ENCODE results near the gene PAX8. TPM values are rescaled to one million over a fixed set of nuclear protein-coding genes. Genes with fewer than 3 reads are reported as not detected.
"Not testable (repeated sequence)": the region's sequence is repeated elsewhere in the genome, so short reads cannot be mapped to it uniquely, and the experiment has no call there.

PAX8 gene
- total RNA-seq, 2 experiments from 2014 or later: 1.6 to 2.6 TPM

DNA sequence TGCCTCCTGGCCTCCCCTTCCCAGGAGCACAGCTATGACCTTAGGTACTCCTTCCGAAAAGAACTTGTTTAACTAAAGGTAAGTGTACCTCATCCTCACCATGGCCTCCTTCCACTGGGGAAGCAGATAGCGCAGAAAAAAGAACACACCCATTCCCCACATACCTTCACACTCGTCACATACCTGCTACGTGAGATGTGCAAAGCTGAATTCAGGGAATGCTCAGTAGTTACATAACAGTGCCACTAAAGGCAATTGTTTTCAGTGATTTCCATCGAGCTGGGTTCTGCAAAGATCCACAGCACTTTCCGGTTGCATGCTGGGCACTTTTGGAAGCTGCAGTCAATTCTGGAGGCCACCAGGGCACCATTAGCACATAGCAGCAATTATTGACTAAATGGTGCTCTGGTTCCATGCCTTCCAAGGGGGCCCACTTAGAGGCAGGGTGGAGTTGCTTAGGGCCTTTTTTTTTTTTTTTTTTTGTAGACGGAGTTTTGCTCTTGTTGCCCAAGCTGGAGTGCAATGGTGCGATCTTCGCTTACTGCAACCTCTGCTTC lies 41.0 kb downstream of the PAX8 start:
- no peak overlapping the region for H3K4me3 ChIP-seq (ENCODE audit: low read depth, low read length, poor library complexity, severe bottlenecking)
- peaks cover 7% of the 10 kb centered on the region for H3K4me1 ChIP-seq (ENCODE audit: insufficient read depth, low read length, poor library complexity, severe bottlenecking)
- H3K9me2 ChIP-seq (ENCODE audit: insufficient read depth, low read length): no peaks in the 10 kb centered on the region
- ChIA-PET POLR2A (interaction anchor here (1.1 to 1.7 kb wide), 2 partner anchors 29 to 75 kb away, joined by 4 to 7 read pairs; no protein-coding TSS in a partner anchor), CTCF (ENCODE audit: unreplicated experiment) (interaction anchor here (0.6 to 1.1 kb wide), 2 partner anchors 9 to 18 kb away, joined by 3 to 4 read pairs; no protein-coding TSS in a partner anchor)
- no peaks in the 10 kb centered on the region for H4K20me1 ChIP-seq (ENCODE audit: insufficient read depth, low read length)
- no peak for DNase-seq (ENCODE audit: low spot score)
- no peak overlapping the region for H2AFZ ChIP-seq (ENCODE audit: low read length)
- H3K79me2 ChIP-seq (ENCODE audit: insufficient read depth, low read depth, low read length): peaks cover 10% of the 10 kb centered on the region; the same call in 1 of the 2 replicates
- intact Hi-C loops (cut with micrococcal nuclease; ENCODE audit: unreplicated experiment): no loop called here
- peaks cover 35% of the 10 kb centered on the region for H3K36me3 ChIP-seq (ENCODE audit: insufficient read depth, low read length)
- BruUV-seq (replicated peaks): no TSS peak
- H3K4me2 ChIP-seq (ENCODE audit: low read length): no peak overlapping the region
- H3K27ac ChIP-seq (ENCODE audit: low read depth, low read length, poor library complexity, severe bottlenecking): no peak overlapping the region
- H3K9me3 ChIP-seq (ENCODE audit: low read length): no peaks in the 10 kb centered on the region
- TF ChIP-seq, protein P1, sequence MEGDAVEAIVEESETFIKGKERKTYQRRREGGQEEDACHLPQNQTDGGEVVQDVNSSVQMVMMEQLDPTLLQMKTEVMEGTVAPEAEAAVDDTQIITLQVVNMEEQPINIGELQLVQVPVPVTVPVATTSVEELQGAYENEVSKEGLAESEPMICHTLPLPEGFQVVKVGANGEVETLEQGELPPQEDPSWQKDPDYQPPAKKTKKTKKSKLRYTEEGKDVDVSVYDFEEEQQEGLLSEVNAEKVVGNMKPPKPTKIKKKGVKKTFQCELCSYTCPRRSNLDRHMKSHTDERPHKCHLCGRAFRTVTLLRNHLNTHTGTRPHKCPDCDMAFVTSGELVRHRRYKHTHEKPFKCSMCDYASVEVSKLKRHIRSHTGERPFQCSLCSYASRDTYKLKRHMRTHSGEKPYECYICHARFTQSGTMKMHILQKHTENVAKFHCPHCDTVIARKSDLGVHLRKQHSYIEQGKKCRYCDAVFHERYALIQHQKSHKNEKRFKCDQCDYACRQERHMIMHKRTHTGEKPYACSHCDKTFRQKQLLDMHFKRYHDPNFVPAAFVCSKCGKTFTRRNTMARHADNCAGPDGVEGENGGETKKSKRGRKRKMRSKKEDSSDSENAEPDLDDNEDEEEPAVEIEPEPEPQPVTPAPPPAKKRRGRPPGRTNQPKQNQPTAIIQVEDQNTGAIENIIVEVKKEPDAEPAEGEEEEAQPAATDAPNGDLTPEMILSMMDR (conservative IDR thresholded peaks at IDR 0.05; ENCODE audit: low read length): no peak
- no peak for TF ChIP-seq EZH2phosphoT487 (IDR thresholded peaks at IDR 0.05; ENCODE audit: borderline replicate concordance, low read depth, low read length)

DNA sequence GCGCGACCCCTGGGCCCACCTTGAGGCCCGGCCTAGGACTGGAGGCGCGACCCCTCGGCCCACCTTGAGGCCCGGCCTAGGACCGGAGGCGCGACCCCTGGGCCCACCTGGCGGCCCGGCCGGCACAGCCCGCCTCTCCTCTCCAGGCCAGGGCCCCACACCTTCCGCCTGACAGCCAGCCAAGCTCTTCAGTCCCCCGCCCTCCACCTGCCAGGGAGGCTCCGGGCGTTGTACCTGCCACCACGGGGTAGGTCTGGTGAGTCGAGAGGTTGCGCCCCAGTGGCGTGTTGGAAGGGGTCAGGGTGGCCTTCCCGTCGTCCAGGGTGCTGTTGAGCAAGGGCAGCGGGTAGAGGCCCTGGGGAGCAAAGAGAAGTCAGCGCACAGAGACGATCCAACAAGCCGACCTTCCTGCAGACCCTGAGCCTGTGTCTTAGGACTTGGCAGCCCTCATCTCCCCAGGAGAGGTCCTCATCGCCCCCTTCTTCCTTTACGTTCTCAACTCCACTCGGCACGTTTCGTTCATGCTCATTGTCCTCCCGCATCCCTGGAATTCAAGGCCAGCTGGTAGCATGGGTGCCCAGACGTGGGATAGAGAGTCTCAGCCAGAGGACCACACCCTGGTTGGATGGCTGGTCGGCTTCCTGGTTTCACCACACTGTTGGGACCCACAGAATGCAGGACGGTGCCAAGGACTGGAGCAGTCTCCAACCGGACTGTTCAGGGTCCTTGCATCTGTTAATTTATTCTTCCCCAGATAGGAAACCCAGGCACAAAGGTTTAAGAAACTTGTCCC lies 42.2 kb downstream of the PAX8 start:
- no peak for TF ChIP-seq EZH2phosphoT487 (IDR thresholded peaks at IDR 0.05; ENCODE audit: borderline replicate concordance, low read depth, low read length)
- TF ChIP-seq, protein P1 (conservative IDR thresholded peaks at IDR 0.05; ENCODE audit: low read length): no peak
- no TSS peak for BruUV-seq (replicated peaks)
- POLR2A ChIA-PET: interaction anchor here (1.7 kb wide), 1 partner anchor 30 kb away, joined by 7 read pairs; no protein-coding TSS in a partner anchor
- H3K4me3 ChIP-seq (ENCODE audit: low read depth, low read length, poor library complexity, severe bottlenecking): peak overlapping the region; percentile 89
- peaks cover 35% of the 10 kb centered on the region for H3K36me3 ChIP-seq (ENCODE audit: insufficient read depth, low read length)
- intact Hi-C loops (cut with micrococcal nuclease; ENCODE audit: unreplicated experiment): no loop called here
- no peak overlapping the region for H3K27ac ChIP-seq (ENCODE audit: low read depth, low read length, poor library complexity, severe bottlenecking)
- H3K9me2 ChIP-seq (ENCODE audit: insufficient read depth, low read length): no peaks in the 10 kb centered on the region
- H3K4me2 ChIP-seq (ENCODE audit: low read length): peak overlapping the region; percentile 61
- H3K9me3 ChIP-seq (ENCODE audit: low read length): no peaks in the 10 kb centered on the region
- peaks cover 10% of the 10 kb centered on the region; the same call in 1 of the 2 replicates for H3K79me2 ChIP-seq (ENCODE audit: insufficient read depth, low read depth, low read length)
- CTCF ChIA-PET (ENCODE audit: unreplicated experiment): interaction anchor here (1.3 kb wide), 1 partner anchor 26 kb away, joined by 4 read pairs; no protein-coding TSS in a partner anchor
- peaks cover 7% of the 10 kb centered on the region for H3K4me1 ChIP-seq (ENCODE audit: insufficient read depth, low read length, poor library complexity, severe bottlenecking)
- H4K20me1 ChIP-seq (ENCODE audit: insufficient read depth, low read length): no peaks in the 10 kb centered on the region
- no peak for DNase-seq (ENCODE audit: low spot score)
- no peak overlapping the region for H2AFZ ChIP-seq (ENCODE audit: low read length)

DNA sequence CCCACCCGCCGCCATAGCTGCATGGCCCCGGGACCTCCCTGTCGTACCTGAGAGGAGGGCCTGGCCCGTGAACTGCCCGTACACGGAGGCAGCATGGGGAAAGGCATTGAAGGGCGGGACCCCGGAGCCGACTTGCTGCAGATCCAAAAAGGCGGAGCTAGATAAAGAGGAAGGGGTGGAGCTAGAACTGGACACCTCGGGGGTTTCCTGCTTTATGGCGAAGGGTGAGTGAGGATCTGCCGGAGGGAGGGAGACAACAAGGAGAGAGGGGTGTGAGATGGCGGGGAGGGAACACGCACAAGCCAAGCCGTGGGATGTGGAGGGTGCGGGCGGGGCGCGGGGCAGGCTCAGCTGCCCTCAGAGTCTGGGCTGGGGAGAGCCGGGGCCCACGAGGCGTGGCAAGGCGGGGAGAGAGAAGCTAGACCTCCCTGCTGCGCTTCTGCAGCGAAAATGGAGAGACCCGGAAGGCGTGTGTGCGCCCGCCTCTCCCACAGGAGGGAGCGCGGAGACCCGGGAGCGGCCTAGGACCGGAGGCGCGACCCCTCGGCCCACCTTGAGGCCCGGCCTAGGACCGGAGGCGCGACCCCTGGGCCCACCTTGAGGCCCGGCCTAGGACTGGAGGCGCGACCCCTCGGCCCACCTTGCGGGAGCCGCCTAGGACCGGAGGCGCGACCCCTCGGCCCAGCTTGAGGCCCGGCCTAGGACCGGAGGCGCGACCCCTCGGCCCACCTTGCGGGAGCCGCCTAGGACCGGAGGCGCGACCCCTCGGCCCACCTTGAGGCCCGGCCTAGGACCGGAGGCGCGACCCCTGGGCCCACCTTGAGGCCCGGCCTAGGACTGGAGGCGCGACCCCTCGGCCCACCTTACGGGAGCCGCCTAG lies 43.1 kb downstream of the PAX8 start:
- H3K9me2 ChIP-seq (ENCODE audit: insufficient read depth, low read length); H3K4me1 ChIP-seq (ENCODE audit: insufficient read depth, low read length, poor library complexity, severe bottlenecking); H3K79me2 ChIP-seq (ENCODE audit: insufficient read depth, low read depth, low read length); H4K20me1 ChIP-seq (ENCODE audit: insufficient read depth, low read length); BruUV-seq (replicated peaks); intact Hi-C loops (cut with micrococcal nuclease; ENCODE audit: unreplicated experiment); H3K9me3 ChIP-seq (ENCODE audit: low read length): not testable (repeated sequence)
- peak; percentile 86 for DNase-seq (ENCODE audit: low spot score)
- peak overlapping the region; percentile 73; the same call in 1 of the 2 replicates for H2AFZ ChIP-seq (ENCODE audit: low read length)
- ChIA-PET CTCF (ENCODE audit: unreplicated experiment) (interaction anchor here (1.3 kb wide), 1 partner anchor 25 kb away, joined by 4 read pairs; no protein-coding TSS in a partner anchor), POLR2A (interaction anchor here (1.0 to 1.9 kb wide), 5 partner anchors 15 to 97 kb away, joined by 3 to 7 read pairs (median 3); no protein-coding TSS in a partner anchor)
- H3K27ac ChIP-seq (ENCODE audit: low read depth, low read length, poor library complexity, severe bottlenecking): peak overlapping the region; percentile 36
- peak overlapping the region; percentile 61 for H3K4me2 ChIP-seq (ENCODE audit: low read length)
- peaks cover 35% of the 10 kb centered on the region for H3K36me3 ChIP-seq (ENCODE audit: insufficient read depth, low read length)
- peak overlapping the region; percentile 89 for H3K4me3 ChIP-seq (ENCODE audit: low read depth, low read length, poor library complexity, severe bottlenecking)
